GM06990 (cell line): ENCODE results near the gene ZDHHC6.
A peak's percentile ranks its signal among the peaks of the same experiment; 100 is the strongest.
"Not testable (repeated sequence)": the region's sequence is repeated elsewhere in the genome, so short reads cannot be mapped to it uniquely, and the experiment has no call there.

Experiments
- DNase-seq: peaks from one replicate; pipeline ENCODE4 v3.0.0-alpha.2; 2011; ENCODE audit not compliant: insufficient read length; ENCODE audit errors: extremely low read depth
- H3K27me3 ChIP-seq: replicated peaks from 2 replicates; pipeline ENCODE4 v1.6.0; 2011; ENCODE audit warnings: low read length; ENCODE audit not compliant: control insufficient read depth, insufficient read depth
- H3K36me3 ChIP-seq: 2 replicates; pipeline ENCODE4 v1.5.1; 2011; ENCODE audit warnings: low read length; ENCODE audit not compliant: control insufficient read depth, insufficient read depth
- H3K4me3 ChIP-seq: replicated peaks from 2 replicates; pipeline ENCODE4 v1.5.1; 2011; ENCODE audit warnings: low read depth, mild to moderate bottlenecking, control low read depth, low read length
- TF ChIP-seq, protein P1 (sequence below): IDR thresholded peaks from 2 replicates; pipeline ENCODE4 v1.5.1; 2011; ENCODE audit warnings: low read length, control low read depth, mild to moderate bottlenecking, inconsistent platforms; ENCODE audit not compliant: insufficient read depth, poor library complexity, severe bottlenecking

ZDHHC6 gene

DNA sequence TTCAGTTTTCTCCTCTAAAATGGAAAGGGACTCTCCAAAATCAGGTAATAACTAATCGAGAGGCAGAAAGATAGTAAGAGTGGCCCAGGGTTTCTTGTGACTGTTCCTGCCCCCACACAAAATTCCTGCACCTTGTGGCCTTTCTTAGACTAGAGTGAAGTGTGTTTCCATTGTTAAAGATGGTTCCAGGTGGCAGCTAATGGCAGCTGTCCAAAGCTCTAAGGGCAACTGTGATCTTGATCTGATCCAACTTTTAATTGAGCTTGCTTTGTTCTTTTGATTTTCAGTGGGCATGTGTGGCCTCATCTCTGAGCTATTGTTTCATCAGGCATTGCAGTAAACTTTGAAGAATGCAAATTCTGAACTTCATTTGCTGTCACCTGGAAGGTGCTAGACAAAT is 53.4 kb downstream of the ZDHHC6 start:
- H3K27me3 ChIP-seq = no peaks in the 10 kb centered on the region
- no peak for DNase-seq
- TF ChIP-seq, protein P1, sequence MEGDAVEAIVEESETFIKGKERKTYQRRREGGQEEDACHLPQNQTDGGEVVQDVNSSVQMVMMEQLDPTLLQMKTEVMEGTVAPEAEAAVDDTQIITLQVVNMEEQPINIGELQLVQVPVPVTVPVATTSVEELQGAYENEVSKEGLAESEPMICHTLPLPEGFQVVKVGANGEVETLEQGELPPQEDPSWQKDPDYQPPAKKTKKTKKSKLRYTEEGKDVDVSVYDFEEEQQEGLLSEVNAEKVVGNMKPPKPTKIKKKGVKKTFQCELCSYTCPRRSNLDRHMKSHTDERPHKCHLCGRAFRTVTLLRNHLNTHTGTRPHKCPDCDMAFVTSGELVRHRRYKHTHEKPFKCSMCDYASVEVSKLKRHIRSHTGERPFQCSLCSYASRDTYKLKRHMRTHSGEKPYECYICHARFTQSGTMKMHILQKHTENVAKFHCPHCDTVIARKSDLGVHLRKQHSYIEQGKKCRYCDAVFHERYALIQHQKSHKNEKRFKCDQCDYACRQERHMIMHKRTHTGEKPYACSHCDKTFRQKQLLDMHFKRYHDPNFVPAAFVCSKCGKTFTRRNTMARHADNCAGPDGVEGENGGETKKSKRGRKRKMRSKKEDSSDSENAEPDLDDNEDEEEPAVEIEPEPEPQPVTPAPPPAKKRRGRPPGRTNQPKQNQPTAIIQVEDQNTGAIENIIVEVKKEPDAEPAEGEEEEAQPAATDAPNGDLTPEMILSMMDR = no peak
- peaks cover 5% of the 10 kb centered on the region for H3K36me3 ChIP-seq
- no peak overlapping the region for H3K4me3 ChIP-seq

DNA sequence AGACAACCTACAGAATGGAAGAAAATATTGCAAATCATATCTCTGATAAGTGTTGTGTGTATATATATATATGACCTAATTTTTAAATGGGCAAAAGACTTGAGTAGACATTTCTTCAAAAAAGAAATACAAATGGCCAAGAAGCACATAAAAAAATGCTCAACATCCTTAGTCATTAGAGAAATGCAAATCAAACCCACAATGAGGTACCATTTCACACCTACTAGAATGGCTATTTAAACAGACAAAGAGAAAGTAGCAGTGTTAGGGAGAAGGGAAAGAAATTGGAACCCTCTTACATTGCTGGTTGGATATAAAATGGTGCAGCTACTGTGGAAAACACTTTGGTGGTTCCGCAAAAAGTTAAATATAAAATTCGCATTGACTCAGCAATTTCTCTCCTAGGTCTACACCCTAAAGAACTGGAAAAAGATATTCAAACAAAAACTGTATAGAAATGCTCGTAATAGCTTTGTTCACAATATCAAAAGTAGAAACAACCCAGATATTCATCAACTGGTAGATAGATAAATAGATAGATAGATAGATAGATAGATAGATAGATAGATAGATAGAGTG is 56.5 kb downstream of the ZDHHC6 start:
- DNase-seq = no peak
- TF ChIP-seq, protein P1 = no peak
- H3K36me3 ChIP-seq = no peaks in the 10 kb centered on the region; the same call in 1 of the 2 replicates
- no peaks in the 10 kb centered on the region for H3K27me3 ChIP-seq
- no peak overlapping the region for H3K4me3 ChIP-seq

DNA sequence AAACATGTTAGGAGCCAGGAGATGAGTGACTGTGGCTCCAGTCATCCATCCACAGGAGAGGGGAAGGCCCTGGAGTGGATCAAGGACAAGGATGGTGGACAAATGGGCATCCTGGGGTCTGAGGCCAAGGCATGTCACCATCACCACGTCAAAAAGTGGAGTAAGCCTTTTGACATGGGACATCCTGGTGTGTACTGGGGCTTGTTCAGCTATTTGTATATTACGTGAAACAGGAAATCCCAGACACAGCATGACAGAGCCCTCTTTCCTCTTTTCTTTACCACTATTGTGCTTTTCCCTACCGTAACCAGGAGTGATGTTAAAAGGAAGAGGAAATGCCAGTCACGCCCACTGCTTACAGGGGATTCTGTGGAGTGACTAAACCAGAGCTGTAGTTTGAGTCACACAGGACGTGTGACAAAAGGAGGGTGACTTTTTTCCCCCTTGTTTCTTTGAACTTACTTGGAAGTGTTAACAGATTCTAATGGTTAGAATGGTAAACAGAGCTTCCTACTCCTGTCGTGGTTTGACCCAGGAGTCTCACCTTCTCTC is 57.4 kb downstream of the ZDHHC6 start:
- Histone ChIP-seq H3K27me3 (no peaks in the 10 kb centered on the region), H3K36me3 (no peaks in the 10 kb centered on the region; the same call in 1 of the 2 replicates), H3K4me3 (no peak overlapping the region)
- DNase-seq = peak; percentile 36
- TF ChIP-seq, protein P1 = no peak

DNA sequence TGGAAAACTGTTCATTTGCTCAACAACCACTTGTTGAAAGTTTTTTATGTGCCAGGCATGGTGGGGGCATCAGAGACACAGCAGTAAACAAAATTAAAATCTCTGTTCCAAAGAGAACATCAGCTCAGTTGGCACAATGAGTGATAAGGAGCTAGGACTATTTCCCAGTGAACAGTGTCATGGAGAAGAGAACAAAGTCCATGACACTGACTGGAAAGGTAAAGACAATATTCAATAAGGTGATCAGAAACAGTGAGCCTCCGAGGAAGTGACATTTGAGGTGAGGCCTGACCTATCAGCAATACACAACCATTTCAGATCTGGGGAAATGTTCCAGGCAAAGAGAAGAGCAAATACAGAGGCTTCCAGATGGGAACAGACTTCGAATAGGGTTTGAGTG is 58.2 kb downstream of the ZDHHC6 start:
- Histone ChIP-seq H3K27me3 (no peaks in the 10 kb centered on the region), H3K4me3 (no peak overlapping the region), H3K36me3 (no peaks in the 10 kb centered on the region)
- TF ChIP-seq, protein P1 = no peak
- DNase-seq = no peak

DNA sequence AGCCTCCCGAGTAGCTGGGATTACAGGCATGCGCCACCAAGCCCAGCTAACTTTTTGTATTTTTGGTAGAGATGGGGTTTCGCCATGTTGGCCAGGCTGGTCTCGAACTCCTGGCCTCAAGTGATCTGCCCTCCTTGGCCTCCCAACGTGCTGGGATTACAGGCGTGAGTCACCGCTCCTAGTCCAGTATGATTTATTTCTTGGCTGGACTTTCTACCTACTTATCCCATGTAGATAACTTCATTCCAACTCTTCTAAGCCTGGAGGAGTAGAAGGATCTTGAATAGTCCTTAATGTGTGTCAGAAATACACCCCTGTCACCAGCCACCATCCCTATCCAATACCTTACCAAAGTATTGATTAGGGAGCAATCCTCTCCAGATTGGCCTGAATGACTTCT is 58.7 kb downstream of the ZDHHC6 start:
- H3K4me3 ChIP-seq, H3K27me3 ChIP-seq, H3K36me3 ChIP-seq, DNase-seq: not testable (repeated sequence)

DNA sequence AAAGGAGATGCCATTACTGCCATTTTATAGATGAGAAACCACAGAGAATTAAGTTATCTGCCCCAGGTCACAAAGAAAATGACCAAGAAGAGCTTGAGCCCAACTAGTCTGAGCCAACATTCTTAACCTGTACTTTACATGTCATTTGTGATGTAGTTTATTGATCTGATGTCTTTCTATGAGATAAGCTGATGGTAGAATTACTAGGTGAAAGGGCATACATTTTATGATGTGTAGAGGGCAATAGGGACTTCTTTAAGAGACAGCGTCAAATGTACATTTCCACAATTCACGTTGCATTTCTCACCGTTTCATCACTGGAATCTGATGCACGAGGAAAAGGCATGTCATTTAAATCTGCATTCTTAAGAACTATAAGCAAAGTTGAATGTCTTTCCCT is 61.5 kb downstream of the ZDHHC6 start:
- Histone ChIP-seq H3K36me3 (peaks cover 6% of the 10 kb centered on the region), H3K27me3 (no peaks in the 10 kb centered on the region), H3K4me3 (no peak overlapping the region)
- TF ChIP-seq, protein P1 = no peak
- no peak for DNase-seq
